Measurements from ENCODE around the gene SCAMP3.

The SCAMP3 gene

DNA sequence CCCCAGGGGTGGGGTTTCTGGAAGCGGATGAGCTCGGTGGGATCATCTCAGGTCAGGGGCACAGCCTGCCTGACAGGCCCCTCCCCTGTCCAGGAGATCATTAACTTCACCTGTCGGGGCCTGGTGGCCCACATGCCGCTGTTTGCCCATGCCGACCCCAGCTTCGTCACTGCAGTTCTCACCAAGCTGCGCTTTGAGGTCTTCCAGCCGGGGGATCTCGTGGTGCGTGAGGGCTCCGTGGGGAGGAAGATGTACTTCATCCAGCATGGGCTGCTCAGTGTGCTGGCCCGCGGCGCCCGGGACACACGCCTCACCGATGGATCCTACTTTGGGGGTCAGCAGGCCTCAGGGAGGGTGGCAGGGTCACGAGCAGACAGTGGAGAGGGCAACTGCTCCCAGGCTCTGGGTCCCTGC, 23.5 kb upstream of the SCAMP3 start:
- in situ Hi-C loops (cut with MboI; ENCODE audit: low sequenced_read_pairs): no loop called here

DNA sequence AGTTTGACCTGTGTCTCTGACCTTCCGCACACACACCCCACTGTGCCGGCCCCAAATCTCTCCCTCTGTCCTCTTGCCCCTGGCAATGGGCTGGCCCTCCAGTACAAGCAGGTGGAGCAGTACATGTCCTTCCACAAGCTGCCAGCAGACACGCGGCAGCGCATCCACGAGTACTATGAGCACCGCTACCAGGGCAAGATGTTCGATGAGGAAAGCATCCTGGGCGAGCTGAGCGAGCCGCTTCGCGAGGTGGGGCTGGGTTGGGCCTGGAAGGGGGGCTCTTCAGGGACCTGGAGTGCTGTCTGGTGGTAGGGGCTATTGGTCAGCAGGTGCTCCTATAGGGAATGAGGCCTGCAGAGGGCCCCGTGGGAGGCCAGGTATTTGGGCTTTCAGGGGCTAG, 22.9 kb upstream of the SCAMP3 start:
- in situ Hi-C loops (cut with MboI; ENCODE audit: low sequenced_read_pairs): no loop called here

DNA sequence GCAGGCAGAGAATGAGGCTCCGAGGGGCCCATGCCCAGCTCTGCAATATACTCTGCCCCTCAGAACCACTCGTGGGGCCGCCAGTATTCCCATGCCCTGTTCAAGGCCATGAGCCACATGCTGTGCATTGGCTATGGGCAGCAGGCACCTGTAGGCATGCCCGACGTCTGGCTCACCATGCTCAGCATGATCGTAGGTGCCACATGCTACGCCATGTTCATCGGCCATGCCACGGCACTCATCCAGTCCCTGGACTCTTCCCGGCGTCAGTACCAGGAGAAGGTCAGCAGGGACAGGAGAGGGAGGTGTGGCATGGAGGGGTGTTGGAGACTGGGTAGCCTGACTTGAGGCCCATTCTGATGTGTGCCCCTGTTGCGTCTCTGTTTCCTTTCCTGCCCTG, 22.3 kb upstream of the SCAMP3 start:
- in situ Hi-C loops (cut with MboI; ENCODE audit: low sequenced_read_pairs): no loop called here

DNA sequence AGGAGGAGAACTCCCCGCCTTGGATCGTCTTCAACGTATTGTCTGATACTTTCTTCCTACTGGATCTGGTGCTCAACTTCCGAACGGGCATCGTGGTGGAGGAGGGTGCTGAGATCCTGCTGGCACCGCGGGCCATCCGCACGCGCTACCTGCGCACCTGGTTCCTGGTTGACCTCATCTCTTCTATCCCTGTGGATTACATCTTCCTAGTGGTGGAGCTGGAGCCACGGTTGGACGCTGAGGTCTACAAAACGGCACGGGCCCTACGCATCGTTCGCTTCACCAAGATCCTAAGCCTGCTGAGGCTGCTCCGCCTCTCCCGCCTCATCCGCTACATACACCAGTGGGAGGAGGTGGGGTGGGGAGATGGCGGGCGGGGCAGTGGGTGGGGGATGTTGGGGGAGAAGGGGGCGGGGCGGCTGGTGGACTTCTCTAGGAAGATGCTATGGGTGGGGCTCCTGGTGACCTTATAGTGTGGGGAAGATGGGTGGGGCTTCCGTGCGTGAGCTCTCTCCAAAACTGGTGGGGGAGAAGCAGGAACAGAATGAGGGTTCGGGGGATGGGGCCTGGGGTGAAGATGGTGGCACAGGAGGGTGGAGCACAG, 20.4 kb upstream of the SCAMP3 start:
- in situ Hi-C loops (cut with MboI; ENCODE audit: low sequenced_read_pairs): no loop called here

DNA sequence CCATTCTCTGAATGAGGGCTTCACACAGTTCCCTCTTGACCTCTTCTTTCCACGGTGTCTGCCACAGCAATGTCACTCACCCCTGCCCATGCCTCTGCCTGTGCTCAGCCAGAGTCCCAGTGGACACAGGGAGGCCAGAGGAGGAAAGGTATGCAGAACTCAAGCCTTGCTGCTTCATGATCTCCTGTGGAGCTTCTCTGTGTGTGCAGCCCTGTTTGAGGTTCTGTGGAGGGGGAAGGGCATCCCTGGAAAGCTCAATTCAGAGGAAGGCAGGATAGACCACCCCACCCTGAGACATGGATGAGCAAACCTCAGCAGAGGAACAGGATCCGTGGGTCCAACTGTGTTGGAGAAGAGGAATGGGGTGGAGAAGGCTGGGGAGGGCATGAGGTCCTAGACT, 17.1 kb upstream of the SCAMP3 start:
- in situ Hi-C loops (cut with MboI; ENCODE audit: low sequenced_read_pairs): no loop called here

DNA sequence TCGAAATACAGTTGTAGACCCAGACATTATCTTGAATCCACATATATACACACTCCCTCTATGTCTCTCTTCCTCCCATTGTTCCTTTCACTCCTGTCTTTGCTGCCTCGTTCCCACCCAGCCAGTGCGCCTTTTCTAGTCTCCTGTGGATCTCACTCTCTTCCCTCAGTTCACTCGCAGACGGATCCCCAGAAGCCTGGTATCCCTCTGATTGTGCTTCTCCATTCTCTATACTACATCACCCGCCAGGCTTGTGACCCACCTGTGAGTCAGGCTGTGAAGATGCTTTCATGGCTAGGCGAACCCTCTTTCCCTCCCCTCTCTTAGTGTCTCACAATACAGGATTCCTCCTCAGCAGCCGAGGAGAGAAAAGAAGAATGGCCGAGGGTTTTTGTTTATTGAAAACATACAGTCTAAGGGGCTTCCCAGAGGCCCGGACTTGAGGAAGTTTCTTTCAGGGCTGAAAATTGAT, 16.6 kb upstream of the SCAMP3 start:
- in situ Hi-C loops (cut with MboI; ENCODE audit: low sequenced_read_pairs): no loop called here

DNA sequence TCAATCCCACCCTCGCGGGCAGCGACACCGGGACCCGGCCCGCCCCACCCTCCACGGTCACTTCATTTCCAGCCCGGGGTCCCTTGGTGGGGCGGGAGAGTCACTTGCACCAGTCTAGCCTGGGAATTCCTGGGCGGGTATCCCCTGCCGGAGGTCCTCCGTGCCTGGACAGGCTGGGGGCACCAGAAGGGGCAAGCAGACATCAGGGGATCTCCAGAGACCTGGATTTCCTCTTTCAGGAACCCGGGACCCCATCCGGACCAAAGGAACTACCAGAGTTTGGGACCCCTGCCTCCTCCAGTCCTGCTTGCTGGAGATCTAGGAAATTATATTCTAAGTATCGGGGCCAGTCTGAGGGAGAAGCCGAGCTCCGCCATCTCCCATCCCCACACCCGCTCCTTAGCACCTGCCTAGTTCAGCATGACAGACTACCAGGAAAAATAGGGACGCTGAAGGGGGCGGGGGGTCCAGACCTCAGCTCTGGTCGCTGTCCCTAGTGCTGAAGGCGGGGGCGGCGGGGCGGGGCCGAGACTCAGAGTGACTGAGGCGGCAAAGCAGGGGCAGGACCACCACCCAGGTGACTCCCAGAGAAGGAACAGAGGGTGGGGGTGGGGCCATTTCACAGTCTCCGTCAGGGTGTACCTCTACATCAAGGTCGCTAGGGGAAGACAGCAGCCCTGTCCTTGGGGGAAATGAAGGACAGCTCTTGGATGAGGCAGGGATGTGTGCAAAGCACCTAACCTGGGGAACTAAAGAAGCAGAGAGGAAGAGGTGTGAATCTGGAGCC, 15.9 kb upstream of the SCAMP3 start:
- in situ Hi-C loops (cut with MboI; ENCODE audit: low sequenced_read_pairs): no loop called here

DNA sequence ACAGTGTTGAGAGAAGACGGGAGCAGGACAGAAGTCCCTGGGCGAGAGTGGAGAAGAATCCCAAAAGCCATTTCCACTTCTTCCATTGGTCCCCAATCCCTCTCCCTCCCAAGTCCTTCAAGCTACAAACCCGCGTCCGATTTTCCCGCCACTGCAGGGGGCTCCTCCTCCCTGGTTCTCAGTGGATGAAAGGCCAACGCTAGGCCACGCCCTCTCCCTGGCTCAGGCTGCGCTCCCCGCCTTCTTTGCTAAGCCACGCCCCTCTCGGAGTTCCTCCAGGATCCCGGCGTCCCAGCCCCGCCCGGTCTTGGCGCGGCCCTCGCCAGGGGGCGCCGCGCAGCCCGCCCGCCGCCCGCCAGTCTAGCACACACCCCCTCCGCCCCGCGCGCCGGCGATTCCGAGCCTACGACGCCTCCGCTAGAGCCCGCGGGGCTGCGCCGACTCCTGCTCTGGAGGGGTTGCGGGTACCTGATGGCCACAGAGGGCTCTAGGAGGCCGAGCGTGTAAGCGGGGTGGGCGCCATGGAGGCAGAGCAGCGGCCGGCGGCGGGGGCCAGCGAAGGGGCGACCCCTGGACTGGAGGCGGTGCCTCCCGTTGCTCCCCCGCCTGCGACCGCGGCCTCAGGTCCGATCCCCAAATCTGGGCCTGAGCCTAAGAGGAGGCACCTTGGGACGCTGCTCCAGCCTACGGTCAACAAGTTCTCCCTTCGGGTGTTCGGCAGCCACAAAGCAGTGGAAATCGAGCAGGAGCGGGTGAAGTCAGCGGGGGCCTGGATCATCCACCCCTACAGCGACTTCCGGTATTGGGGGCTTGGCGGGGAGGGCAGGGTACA, 15.1 kb upstream of the SCAMP3 start, which contains the start of gene HCN3:
Gene HCN3 (plus strand): TSS at position 394 of the 832 bp plus-strand sequence. CDS start 128 bp downstream, at position 522.
- in situ Hi-C loops (cut with MboI; ENCODE audit: low sequenced_read_pairs): no loop called here

DNA sequence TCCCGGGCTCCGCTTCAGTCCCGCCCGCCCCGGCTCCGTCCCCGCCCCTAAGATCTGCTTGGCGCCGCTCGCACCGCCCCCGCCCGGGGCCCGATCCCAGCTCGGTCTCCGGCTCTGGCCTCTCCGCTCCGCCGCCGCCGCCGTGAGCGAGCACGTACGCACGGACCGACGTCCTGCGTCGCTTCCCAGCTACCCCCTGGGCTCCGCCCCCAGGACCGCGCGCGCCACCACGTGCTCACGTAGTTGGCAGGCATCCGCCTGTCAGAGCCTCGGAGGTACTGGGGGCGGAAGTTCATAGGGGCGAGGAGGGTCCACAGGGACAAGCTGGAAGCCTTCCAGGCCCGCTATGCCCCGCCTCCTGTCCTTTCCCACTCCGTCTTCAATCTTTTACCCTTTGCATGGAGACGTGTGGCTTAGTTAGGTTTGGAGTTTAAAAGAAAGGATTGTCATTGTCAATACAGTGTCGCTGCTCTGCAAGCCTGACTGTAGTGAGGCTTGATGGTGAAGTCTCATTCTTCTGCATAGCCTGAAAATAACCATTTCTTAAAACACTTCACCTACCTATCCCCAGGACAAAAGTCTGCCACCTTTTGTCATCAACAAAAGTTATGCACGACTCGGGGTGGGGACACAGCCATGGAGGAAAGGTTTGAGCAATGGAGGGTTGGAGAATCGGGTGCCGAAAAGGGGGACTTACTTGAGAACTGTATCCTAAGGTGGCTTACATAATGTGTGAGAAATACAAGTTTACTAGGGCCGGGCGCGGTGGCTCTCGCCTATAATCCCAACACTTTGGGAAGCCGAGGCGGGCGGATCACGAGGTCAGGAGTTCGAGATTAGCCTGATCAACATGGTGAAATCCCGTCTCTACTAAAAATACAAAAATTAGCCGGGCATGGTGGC, 11.4 kb upstream of the SCAMP3 start, which contains the start of gene CLK2:
Gene CLK2 (minus strand): TSS at position 162 of the 903 bp plus-strand sequence. CDS start 2,527 bp downstream, outside the sequence.
- in situ Hi-C loops (cut with MboI; ENCODE audit: low sequenced_read_pairs): no loop called here

DNA sequence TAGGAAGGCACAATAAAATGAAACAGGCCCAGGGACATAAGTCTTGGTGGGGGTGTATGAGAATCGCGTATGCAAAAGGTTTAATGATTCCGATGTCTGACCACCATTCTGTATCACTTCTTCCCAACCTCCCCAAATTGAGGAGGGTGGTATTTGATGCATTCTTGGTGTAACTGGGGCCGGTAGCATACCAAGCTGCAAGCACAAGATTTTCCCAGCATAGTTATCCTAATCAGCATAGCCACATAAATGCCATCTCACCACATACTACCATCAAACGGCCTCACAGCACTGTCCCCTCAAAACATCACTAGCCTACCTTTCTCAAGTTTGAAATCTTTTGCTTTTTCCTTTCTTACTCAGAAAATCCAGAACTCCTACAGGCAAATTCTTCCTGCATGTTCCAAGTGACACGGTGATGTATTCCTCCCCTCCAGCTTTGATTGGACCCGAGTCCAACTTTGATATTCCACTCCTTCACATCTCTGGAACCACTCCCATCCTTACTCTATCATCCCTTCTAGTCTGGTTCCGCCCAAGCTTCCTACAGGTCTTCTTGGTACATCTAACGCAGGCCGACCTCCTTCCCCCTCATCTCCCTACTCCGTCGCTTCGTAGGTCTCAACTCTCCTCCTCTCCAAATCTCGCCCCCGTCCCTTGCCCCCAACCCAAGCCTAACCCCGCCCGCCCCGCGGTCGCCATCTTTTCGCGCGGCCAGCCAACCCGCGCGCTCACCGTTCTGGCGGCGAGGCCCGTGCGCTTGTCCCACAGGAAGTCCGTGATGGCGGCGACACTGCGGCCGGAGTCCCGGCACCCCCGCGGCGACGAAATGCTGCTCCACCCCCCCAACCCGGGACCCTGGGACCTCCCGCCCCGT, 10.5 kb upstream of the SCAMP3 start:
- in situ Hi-C loops (cut with MboI; ENCODE audit: low sequenced_read_pairs): no loop called here

DNA sequence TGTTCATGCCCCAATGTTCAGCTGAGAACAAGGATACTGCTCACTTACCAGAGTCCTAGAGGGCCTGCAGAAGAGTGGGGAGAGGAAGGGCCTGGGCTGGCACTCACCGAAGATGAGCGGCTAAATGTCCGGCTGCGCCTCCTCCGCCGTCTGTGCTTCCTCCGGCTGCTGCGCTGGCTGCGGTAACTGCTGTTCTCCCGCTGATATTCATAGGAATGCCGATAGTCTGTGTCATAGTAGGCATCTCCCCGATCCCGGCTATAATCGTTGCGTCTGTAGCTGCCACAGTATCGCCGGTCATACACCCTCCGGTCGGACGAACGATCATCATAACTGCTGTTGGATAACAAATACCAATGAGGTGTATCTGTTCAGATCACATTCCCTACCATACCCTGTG, 7.2 kb upstream of the SCAMP3 start:
- in situ Hi-C loops (cut with MboI; ENCODE audit: low sequenced_read_pairs): no loop called here

DNA sequence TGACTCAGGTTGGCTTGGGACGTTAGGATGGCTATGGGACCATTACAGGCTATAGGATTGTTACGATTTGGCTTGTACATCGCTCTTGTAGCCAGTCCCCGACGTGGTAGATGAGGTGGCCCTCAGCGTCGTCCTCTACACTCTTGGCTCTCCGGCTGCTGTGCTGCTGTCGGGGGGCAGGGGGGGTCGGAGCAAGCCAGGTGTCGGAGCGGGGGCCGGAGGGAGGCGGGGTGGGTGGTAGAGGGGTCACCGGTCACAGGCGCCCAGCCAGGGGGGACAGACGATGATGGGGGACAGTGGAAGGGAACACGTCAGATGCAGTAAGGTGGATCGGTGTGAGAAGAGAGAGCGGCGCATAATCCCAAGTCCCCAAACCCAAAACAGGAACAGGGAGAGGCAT, 6.5 kb upstream of the SCAMP3 start:
- in situ Hi-C loops (cut with MboI; ENCODE audit: low sequenced_read_pairs): no loop called here

DNA sequence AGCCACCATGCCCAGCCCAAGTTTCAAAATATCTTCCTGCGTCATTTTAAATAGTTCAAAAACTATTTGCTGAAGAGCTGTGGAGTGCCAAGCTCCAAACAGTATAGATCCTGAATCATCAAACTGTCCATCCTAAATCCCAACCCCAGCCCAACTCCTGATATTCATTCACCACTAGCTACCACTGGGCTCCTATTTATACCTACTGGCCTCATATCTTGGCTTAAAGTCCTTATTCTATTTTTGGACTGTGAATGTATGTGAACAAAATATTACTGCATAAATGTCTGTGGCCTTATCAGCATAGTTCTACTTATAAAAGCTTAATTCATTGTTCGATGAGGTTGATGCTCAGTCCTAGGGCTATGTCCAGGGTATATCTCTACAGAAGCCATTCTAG, 5.2 kb upstream of the SCAMP3 start:
- in situ Hi-C loops (cut with MboI; ENCODE audit: low sequenced_read_pairs): no loop called here

DNA sequence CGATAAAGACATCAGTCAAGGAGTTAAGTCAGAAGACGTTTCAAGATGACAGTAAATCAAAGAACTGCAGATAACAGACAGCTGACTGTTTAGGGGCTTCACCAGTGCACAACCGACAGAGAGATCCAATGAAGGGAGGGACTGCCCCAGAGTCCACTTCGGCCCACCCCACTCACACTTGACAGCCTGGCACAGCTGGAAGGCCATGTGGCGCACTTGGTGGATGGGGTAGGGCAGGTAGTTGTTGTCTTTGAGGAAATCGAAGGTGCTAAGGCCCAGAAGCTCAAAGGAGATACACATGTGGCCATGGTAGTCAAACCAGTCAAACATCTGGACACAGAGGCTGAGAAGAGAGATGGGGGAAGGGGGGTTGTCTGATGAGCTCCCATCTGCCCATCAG, 4.4 kb upstream of the SCAMP3 start:
- in situ Hi-C loops (cut with MboI; ENCODE audit: low sequenced_read_pairs): no loop called here

DNA sequence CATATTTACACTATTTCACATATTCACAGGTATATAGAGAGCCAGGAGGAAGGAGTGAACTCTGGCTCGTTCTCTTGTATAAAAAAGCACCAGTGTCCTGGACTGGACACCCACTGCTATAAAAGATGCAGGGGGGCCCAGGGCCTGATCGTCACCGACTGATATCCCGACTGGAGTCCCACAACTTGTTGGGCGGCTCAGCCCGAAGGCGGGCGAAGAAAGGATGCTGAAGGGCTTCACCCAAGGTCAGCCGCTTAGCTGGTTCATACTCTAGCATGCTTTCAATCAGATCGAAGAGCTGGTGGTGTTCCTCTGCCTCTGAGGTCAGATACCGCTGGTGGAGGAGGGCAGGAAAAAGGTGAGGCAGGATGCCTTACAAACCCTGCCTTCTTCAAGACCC, 907 bp upstream of the SCAMP3 start:
- in situ Hi-C loops (cut with MboI; ENCODE audit: low sequenced_read_pairs): no loop called here

DNA sequence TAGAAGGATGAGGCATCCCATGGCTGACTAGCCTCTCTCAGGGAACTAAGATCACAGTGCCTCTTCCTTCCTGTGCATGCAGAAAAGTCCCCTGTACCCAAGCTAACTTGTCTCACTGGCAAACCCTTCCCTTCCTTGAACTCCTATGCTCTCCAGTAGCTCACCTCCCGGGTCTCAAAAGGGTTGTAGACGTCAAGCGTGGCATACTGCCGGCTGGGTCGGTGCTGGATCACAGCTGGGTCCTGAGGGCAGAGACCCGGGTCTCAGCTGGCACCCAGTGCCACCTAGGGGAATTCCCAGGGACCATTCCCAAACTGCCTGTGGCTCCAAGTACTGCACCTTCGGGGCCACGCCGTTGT, 688 bp downstream of the SCAMP3 start:
- in situ Hi-C loops (cut with MboI; ENCODE audit: low sequenced_read_pairs): no loop called here

DNA sequence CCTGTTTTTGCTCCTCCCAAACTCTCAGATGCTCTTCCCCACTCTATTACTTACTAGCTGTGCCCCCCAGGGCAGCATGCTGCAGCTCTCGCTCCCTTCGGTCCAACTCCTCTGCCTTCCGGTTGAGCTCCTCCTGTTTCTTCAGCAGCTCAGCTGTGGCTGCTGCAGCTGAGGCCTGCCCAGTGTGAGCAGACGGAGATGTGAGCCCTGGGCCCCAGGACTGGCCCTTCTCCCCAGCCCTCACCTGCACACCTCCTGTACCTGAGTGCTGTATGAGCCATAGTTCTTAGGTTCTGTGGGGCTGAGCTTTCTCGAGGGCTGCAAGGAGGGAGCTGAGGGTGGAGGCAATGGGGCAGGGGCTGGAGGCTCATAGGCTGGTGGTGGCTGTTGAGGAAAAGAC, 1.9 kb downstream of the SCAMP3 start:
- in situ Hi-C loops (cut with MboI; ENCODE audit: low sequenced_read_pairs): no loop called here

DNA sequence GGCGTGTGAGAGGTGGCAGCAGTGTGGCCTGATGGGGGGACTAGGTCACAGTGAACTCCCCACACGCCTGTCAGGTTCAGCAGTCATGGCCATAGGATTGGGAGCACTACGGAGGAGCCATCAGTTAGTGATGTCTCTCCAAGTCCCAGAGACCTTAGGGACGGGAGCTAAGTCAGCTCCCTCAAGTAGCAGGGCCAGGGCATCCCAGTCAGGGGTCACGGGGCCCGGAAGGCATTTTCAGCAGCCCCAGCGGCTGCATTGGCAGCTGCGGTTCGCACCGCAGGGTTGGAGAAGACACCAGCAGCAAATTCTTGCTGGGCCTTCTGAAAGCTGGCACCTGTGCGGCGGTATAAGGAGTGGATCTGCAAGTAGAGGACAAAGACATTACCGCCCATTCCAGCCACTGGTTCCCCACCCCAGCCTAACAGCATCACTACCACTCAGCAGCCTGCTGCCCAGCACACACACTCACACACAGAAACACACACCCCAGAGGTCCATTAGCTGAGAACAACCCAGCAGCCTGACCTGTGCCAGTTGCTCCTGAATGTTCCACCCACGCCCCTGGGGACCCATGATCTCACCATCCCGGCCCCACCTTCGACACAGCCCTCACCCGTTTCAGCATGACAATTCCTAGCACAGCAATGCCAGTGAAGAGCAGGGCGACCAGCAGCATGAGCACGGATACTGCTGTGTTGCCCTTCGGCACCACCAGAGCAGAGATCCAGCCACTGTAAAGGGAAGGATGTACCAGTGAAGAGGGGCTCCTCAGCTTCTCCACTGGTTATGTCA, 5.9 kb downstream of the SCAMP3 start:
- in situ Hi-C loops (cut with MboI; ENCODE audit: low sequenced_read_pairs): no loop called here
